HG02970 (cell line): ENCODE measurements around the gene TMEM233.

ENCODE experiments used
- ATAC-seq: cut with Tn5 transposase; IDR thresholded peaks from one replicate; pipeline ENCODE4 v1.9.1; 2021; ENCODE audit warnings: mild to moderate bottlenecking, moderate library complexity, moderate number of reproducible peaks; ENCODE audit not compliant: unreplicated experiment, low FRiP score

Gene TMEM233

DNA sequence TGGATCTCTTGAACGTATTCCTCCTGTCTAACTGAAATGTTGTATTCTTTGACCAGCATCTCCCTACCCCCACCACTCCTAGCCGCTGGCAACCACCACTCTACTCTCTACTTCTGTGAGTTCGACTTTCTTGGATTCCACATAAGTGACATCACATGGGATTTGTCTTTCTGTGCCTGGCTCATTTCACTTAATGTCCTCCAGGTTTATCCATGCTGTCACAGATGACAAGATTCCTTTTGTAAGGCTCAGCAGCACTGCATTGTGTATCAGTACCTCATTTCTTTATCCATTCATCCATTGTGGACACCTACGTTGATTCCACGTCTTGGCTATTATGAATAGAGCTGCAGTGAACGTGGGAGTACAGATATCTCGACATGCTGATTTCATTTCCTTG, 84.9 kb downstream of the TMEM233 start:
- ATAC-seq: no peak

DNA sequence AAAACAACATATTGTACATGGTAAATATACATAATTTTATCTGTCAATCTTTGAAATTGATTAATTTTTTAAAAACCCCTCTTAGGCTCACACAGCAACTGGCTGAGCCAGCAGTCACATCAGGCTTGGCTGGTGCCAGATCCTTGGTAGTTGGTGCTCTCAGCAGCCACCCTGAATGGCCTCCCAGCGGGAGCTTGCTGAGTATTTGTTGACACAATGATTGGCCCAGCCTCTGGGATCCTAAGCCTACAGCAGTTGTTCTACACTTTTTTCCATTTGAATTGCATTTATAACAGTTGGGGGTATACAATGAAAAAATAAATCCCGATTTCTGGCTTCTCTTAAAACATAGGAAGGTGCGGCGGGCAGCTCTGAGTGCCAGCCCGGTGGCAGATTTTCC, 85.5 kb downstream of the TMEM233 start:
- ATAC-seq: no peak

DNA sequence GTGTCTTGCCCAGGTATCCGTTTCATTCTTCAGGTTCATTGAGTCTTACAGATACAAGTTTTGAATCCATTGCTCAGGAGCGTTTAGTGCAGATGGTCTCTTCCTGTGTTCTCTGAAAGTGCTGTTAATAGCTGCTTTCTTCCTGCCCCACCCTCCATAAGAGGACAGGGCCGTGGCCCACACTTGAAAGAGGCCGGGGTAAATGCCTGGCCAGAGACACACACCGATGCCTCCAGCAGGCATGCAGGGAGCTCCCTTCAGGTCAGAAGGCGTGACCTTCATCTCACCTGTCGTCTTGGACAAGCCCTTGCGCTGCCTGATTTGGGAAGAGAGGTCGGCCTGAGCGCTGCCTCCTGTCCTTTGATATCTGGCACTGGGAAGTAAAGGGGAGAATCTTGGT, 85.9 kb downstream of the TMEM233 start:
- no peak for ATAC-seq

DNA sequence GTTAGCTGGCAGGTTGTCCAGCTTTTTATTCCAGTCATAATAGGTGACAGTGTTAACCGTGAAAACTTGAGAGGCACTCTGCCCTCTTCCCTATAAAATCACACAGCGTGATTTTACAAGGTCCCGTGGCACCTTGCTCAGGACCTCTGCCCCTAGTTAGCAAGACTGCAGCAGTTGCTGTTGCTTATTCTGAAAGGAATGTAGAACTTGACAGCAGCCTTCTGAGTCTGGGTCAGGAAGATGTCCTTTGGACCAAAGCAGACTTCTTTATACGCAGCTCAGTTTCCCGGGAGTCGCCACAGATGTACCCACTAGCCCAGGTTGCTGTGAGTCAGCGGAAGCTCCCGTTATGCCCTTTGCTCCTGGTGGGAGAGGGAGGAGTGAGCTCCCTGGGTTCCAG, 87.5 kb downstream of the TMEM233 start:
- ATAC-seq: no peak

DNA sequence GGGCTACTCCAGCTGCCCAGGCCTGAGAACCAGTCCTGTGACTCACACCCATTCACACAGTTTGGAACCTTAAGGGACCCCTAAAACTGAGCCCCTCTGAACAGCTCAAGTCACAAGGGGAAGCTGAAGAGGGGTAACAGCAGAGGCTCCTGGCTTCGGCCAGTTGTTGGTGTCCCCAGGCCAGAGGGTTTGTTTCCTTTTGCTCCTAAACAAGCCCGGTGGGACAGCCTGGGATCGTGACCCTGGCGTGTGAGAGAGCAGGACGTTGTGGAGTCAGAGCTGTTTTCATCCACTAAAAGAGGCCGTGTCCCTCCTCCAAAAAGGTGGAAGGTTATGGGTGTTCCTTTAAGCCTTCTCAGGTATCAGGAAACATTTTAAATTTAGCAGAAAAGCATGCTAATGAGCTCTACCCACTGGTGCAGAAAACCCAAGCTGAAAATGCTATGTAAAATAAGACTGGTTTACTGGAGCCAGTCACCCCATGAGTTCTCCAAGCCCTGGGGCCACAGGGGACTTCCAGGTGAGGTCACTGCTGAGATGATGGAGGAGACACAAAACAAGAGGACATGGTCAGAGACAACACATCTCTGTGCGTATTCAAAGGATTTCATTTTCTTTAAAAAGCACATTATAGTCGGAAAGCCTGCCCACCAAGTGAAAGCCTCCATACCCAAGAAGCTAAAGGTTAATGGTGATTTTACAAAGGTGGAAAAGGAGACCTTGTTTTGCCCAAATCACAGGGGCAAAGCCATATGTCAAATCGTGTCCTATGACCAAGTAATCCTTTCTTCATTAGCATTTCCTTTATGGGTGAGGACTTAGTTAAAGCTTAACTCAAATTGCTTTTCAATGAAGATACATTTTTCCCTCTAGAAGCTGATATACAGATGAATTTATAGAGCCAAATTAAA, 88.4 kb downstream of the TMEM233 start:
- ATAC-seq: no peak

DNA sequence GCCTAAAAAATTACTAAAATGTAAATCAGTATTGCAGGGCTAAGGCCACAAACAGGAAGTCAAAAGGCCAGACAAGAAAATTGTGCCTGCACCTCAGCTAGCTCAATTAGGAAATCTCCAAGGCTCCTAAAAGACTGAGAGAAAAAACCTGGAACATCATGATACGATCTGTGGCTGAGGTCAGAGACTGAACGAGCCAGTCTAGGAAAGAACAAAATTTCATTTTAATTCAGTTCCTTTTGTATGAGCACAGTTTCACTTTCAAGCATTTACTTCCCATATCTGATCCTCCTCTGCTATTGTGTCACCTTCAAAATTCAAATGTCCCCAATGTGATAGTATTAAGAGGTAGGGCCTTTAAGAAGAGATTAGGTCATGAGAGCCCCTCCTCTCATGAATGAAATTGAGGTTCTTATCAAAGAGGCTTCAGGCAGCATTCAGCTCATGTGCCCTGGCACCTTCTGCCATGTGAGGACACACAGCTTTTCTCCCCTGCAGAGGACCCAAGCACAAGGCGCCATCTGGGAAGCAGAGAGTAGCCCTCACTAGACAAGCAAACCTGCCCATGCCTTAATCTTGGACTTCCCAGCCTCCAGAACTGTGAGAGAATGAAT, 89.2 kb downstream of the TMEM233 start:
- no peak for ATAC-seq

DNA sequence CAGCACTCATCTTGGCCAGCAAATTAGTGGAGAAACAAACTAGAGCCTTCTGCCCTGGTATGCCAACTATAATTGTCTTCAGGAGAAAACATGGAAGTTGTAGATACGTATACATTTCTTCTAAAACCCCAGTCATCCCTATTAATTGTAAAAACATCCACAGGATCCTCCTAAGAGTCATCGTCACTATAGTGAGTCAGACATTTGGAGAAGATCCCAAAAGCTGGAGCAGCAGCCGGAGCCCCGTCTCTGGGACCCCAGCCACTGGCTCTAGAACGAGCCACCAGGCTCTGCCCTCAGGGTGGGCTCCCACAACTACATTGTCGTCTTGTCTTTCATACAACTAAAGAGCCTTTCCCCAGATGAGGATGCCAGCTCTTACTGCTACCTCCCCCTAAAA, 89.8 kb downstream of the TMEM233 start:
- no peak for ATAC-seq

DNA sequence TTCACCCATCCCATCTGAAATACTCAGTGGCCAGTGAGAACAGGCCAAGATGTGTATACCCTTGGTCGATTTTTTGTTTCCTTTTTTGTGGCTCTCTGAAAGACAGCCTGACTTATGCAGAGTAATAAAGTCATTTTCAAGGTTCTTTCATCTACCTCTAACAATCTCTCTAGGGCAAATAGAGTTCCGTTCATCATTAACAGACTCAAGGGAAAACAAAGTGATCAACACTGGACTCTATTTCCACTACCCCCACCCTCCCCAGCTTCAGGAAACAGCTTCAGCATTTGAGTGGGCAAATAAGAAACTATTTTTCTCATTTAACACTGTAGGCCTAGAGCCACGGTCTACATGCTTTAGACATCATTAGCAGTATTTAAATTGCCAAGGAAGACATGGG, 90.2 kb downstream of the TMEM233 start:
- ATAC-seq: no peak

DNA sequence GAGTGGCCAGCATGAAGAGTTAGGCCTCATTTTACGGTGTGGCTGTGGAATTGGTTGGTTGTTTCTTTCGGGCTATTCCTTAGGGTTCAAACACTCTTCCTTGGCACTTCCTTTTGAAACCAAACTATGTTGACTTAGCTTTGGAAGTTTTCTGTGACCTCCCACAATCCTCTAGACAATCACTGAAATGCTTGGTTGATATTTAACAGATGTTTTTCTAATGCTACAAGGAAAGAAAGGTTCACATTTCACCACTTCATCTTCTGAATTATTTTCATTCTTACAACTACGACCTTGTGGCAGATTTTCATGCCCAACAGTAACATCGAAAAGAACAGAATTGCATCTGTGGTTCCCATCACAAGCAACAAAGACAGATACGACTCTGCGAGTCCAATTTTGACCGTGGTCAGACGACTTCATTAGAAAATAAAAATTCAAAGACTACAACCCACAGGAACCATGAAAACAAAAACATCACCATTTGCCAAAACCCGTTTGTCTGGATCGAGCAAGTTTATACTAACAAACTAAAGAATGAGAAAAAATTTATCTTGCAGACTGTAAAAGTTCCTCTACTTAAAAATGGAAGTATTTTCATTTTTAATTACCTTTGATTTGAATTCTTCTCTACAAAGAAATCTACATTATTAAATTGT, 91.3 kb downstream of the TMEM233 start:
- no peak for ATAC-seq

DNA sequence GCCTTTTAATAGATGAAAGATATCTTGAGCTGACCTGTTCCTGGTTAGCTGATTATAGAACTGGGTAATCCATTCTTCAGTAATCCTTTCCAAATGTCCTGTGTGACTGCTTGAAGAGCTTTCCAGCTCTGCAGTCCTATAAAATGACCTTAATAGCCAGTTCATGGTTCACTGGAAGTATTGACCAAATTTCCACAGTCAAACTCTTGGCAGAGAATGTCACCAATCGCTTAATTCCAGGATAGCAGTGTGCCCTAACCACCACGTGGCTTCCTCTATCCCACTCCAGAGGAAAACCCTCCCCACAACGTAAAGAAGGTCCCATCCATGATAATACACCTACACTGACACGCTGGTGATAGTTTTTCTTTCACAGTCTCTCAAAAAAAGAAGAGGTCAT, 91.8 kb downstream of the TMEM233 start:
- ATAC-seq: no peak

DNA sequence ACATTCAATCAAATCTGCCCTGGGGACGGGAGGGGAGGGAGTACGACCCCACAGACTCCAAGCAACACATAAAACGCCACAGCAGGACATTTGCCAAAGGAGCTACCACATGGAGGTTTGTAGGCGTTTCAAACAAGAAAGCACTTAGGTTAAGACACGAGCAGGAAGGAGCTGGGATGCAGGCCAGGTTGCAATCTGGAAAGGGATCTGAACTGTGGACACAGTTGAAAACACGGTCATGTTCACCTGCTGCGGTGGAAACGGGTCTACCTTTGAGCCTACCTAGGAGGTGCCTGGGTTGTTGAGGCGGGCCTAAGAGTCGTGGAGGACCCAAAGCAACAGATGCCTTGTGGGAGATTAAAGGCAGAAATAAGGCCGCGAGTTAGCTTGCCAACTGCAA, 92.8 kb downstream of the TMEM233 start:
- no peak for ATAC-seq

DNA sequence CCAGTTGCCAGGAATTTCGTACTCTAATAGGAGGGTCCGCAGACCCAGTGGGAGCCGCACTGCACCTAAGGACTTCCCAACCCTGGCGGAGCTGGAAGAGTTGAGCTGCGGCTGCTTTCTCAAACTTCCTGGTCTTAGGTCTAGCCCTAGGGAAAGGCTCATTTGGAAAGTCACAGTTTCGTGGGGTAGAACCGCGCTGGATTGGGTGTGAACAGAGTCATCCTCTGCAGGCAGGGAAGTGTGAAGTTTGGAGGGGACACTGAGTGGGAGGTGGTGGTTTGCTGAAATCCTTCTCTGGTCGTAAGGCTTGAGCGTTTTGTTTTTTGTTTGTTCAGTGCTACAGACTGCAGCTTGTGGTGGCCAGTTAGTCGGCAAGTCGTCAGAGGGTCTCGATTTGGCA, 93.2 kb downstream of the TMEM233 start:
- no peak for ATAC-seq

DNA sequence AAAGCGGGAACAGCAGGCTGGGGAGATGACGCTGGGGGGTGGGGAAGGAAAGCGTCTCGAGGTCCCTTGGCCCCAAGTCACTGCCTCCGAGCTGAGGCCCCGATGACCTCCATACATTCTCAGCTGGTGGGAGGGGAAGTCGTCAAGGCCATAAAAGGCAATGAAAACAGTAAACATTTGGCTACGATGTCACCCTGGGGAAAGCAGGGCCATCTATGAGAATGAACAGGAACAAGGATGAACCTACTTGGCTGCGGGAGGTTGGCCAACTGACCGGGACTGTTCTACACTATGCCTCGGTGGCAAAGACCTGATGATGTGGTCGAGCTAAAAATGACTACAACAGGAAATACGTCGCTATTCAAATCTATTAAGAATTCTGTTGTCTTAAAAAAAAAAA, 93.8 kb downstream of the TMEM233 start:
- ATAC-seq: no peak

DNA sequence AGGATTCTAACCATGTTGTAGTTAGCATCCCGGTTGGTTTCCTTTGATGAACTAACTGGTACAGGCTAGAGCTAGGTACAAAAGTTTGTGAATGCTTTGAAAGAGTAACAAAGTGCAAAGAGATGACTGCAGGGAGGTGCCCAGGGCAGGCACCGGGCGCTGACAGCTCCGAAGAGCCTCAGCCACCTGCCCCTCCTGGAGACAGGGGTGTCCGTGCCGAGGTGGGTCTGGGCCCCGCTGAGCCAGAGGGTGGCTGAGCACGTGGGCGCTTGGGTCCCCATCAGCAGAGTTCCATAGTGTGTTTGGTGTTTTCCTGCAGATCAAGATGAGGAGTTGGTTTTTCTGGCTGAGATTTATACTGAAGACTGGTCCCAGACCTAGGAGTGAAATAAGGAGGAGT, 94.3 kb downstream of the TMEM233 start:
- no peak for ATAC-seq

DNA sequence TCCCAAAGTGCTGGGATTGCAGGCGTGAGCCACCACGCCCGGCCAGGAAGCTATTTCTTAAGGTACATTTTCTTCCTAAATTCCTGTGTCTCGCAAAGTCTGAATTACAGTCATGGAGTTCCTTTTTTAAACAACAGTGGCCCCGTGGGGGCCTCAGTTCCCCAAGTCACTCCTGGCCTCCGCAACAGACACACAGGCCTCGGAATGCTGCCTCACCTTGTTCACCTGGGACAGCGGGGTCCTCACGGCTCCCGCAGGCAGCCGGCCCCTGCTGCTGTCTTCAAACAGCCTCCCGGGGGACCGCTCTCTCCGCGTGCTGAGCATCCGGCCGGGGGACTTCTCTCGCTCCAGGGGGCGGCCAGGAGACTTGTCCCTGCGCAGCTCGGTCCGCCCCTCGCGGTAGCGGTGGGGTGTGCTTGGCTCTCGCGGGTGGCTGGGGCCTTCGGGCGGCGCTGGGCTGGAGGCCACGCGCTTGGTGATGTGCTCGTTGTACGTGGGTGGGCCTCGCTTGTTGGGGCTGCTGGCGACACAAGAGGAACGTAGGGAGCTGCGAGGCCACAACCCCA, 96.4 kb downstream of the TMEM233 start:
- ATAC-seq: no peak

DNA sequence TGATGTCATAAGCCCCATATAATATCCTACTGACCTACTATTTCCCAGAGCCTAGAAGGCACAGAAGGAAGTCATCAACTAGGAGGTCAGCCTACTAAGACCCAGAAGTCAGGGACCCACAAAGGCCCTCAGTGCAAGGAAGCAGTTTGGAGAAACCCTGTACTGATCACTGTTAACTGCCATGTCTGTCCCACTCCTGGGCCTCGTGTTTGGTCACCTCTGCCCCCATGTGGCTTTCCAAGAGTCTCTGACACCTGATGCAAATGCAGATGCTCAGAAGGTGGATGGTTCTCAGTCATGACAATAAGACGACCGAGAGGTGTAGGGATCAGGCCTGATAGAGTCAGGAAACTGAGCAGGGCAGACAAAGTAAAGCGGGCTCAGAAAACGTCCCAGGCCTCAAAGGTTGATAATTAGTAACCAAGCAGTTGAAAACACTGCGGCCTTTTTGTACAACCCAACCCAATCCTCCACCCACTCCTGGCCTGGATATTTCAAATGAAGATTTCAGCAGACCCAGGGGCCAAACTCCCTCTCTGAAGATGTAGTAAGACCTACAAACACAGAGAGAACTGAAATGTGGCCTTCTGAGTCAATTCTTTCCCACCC, 97.7 kb downstream of the TMEM233 start:
- no peak for ATAC-seq

DNA sequence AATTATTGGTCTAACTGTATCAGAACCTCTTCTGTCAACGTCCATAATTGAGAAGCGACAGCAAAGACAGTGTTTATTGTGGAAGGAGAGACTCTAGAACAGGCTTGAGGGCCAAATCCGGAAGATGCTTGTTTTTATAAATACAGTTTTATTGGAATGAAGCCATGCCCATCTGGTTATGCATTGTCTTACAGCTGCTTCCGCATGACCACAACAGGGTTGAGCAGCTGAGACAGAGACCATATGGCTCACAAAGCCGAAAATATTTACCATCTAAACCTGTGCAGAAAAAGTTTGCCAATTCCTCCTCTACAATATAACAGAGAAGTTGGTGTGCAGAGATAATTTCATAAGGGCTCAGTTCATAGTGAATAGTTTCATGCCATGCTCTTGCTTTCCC, 98.8 kb downstream of the TMEM233 start:
- no peak for ATAC-seq
